Measurements from ENCODE around the gene GPC6. TPM values are rescaled to one million over a fixed set of nuclear protein-coding genes. Genes with fewer than 3 reads are reported as not detected.

The GPC6 gene
- total RNA-seq, 1 experiment from 2014 or later: 0.22 TPM

DNA sequence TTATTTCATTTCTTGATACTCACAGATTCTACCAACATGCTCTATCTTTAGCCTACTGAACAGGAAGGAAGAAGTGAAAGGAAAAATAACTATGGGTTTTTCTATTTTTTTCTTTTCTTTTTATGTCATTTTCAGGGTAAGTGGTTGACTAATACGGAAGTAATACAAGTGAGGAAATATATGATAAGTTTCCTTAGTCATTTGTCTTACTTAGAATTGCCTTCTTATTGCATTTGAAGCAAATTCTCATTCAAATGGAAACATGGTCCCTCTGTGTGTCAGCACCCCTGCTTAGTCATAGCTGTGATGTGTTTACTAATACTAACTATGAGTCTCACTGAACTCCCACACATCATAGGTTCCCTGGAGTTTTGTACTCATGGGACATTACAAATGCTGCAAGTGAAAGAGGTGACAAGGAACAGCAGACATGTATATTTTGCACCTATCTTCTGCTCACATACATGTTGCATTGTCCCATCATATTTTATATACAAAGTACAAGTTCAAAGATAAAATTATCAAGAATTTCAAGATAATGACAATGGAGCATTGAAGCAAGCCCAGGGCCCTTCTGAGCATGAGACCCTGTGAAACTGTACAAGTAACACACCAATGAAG, 1192.8 kb downstream of the GPC6 start (continued):
- TF ChIP-seq, protein P1, sequence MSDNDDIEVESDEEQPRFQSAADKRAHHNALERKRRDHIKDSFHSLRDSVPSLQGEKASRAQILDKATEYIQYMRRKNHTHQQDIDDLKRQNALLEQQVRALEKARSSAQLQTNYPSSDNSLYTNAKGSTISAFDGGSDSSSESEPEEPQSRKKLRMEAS (IDR thresholded peaks at IDR 0.05): no peak

DNA sequence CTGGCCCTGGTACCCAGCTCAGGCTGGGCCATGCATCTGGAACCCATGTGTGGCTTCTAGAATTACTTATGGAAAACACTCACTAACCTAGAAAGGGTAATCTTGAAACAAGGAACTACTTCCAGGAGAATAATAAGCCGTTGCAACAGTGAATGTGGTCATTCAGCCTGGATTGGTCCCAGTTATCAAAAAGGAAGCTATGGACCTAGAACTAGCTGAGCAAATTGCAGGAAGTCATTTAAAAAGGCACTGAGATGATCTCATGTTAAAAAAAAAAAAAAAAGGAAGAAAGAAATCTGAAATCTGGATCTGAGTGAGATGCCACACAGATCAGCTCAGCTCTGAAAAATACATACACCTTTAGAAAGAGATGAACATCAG, 1193.3 kb downstream of the GPC6 start:
- ATAC-seq (no peak), DNase-seq (ENCODE audit: low read depth, low spot score) (no peak)
- BruUV-seq (replicated peaks): no TSS peak
- Histone ChIP-seq H3K27me3 (ENCODE audit: insufficient read depth, low read length) (no peaks in the 10 kb centered on the region), H3K4me3 (replicated peaks in 1 of 2; ENCODE audit: low read depth in 1 of 2, low read length in 2 of 2) (no peak overlapping the region), H3K4me2 (ENCODE audit: low read length) (no peak overlapping the region), H3K27ac (ENCODE audit: low read depth, low read length) (no peak overlapping the region), H3K9me3 (ENCODE audit: control insufficient read depth in 1 of 2, insufficient read depth in 1 of 2, low read depth in 1 of 2, low read length in 2 of 2) (no peaks in the 10 kb centered on the region), H2AFZ (ENCODE audit: low read depth, low read length, poor library complexity, severe bottlenecking) (no peak overlapping the region), H3K9me2 (ENCODE audit: insufficient read depth) (no peaks in the 10 kb centered on the region), H3K79me2 (ENCODE audit: insufficient read depth, low read length) (no peaks in the 10 kb centered on the region), H4K20me1 (ENCODE audit: insufficient read depth) (no peaks in the 10 kb centered on the region), H3K36me3 (ENCODE audit: control insufficient read depth in 1 of 2, insufficient read depth in 2 of 2, low read length in 2 of 2) (no peaks in the 10 kb centered on the region), H3K4me1 (ENCODE audit: control insufficient read depth in 1 of 2, insufficient read depth in 2 of 2, low read length in 2 of 2) (no peaks in the 10 kb centered on the region), H3K9ac (ENCODE audit: low read length) (no peak overlapping the region)
- intact Hi-C loops (cut with micrococcal nuclease): no loop called here
- TF ChIP-seq, protein P1 (IDR thresholded peaks at IDR 0.05): no peak
- TF ChIP-seq, protein P2, sequence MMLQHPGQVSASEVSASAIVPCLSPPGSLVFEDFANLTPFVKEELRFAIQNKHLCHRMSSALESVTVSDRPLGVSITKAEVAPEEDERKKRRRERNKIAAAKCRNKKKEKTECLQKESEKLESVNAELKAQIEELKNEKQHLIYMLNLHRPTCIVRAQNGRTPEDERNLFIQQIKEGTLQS (IDR thresholded peaks at IDR 0.05): no peak
- TF ChIP-seq EZH2 (IDR thresholded peaks at IDR 0.05) (no peak), EZH2phosphoT487 (IDR thresholded peaks at IDR 0.05; ENCODE audit: borderline replicate concordance) (no peak), ELF1 (IDR thresholded peaks at IDR 0.05; ENCODE audit: borderline replicate concordance, low read depth) (no peak), FOSL1 (IDR thresholded peaks at IDR 0.05; ENCODE audit: low read depth) (no peak), JUND (IDR thresholded peaks at IDR 0.05) (no peak), ZNF274 (IDR thresholded peaks at IDR 0.05; ENCODE audit: low read depth, low read length) (no peak), POLR2A (IDR thresholded peaks at IDR 0.05; ENCODE audit: borderline replicate concordance, extremely low read depth, insufficient read depth, insufficient read length) (no peak), POLR2AphosphoS5 (IDR thresholded peaks at IDR 0.05; ENCODE audit: low read depth, low read length) (no peak), SP1 (IDR thresholded peaks at IDR 0.05; ENCODE audit: low read depth) (no peak), SIN3A (IDR thresholded peaks at IDR 0.05; ENCODE audit: low read depth) (no peak), RAD21 (IDR thresholded peaks at IDR 0.05; ENCODE audit: low read depth) (no peak), YY1 (IDR thresholded peaks at IDR 0.05; ENCODE audit: extremely low read depth, insufficient replicate concordance, low read depth, low read length) (no peak), TCF7L2 (IDR thresholded peaks at IDR 0.05; ENCODE audit: borderline replicate concordance, extremely low read depth, insufficient read depth, insufficient read length) (no peak), ZFX (IDR thresholded peaks at IDR 0.05) (no peak)
- TF ChIP-seq, protein P3, sequence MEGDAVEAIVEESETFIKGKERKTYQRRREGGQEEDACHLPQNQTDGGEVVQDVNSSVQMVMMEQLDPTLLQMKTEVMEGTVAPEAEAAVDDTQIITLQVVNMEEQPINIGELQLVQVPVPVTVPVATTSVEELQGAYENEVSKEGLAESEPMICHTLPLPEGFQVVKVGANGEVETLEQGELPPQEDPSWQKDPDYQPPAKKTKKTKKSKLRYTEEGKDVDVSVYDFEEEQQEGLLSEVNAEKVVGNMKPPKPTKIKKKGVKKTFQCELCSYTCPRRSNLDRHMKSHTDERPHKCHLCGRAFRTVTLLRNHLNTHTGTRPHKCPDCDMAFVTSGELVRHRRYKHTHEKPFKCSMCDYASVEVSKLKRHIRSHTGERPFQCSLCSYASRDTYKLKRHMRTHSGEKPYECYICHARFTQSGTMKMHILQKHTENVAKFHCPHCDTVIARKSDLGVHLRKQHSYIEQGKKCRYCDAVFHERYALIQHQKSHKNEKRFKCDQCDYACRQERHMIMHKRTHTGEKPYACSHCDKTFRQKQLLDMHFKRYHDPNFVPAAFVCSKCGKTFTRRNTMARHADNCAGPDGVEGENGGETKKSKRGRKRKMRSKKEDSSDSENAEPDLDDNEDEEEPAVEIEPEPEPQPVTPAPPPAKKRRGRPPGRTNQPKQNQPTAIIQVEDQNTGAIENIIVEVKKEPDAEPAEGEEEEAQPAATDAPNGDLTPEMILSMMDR (IDR thresholded peaks at IDR 0.05 in 2 of 3, conservative IDR thresholded peaks at IDR 0.05 in 1 of 3; ENCODE audit: borderline replicate concordance in 1 of 3, insufficient read depth in 1 of 3, low read depth in 2 of 3, low read length in 2 of 3): no peak
- ChIA-PET RAD21 (ENCODE audit: low non-redundant PET in 1 of 2, low total read pairs in 2 of 2, uncharacterized antibody in 2 of 2, unreplicated experiment in 2 of 2) (no interaction called here), CTCF (no interaction called here), POLR2A (no interaction called here)
